ENCODE data around the gene DPM1.

DPM1 gene

DNA sequence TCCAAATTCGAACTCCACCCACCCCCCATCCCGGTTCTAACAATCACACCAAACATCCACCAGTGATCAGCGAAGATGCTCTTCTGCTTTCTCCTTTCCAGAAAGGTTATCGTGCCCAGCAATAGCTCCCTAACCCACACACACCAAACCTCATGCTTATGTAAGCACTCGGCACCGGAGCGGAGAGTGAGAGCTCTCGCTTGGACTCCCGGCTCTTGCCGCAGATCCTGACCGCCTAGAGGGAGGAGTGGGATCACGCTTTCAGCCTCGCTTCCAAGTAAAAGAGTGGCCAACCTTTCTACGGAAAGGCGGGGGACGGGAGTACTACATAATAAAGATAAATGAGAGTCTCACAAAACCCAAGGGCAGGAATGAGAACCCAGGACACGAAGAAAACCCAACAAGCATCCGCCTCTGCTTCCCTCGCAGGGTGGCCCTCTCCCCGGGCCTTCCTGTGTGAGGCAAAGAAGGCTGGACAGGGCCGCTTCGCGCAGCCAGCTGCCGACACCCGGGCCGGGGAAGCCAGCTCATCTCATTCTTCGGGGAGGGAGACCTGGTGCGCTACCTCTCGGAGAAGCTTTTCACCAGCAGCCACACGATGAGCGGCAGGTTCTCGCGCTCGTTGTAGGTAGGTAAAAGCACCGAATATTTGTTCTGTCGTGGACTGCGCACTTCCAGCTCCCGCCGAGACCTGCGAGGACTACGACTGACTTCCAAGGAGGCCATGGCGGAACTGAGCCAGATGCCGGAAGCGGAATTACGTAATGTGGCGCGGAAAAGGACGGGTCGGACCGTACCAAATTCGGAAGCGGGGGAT lies at the start of gene DPM1:
Gene DPM1, minus strand, starts transcription at position 735 of the 817 bp plus-strand sequence. Its CDS starts 9 bp downstream, at position 726.
- DNase-seq = peak; percentile 95

DNA sequence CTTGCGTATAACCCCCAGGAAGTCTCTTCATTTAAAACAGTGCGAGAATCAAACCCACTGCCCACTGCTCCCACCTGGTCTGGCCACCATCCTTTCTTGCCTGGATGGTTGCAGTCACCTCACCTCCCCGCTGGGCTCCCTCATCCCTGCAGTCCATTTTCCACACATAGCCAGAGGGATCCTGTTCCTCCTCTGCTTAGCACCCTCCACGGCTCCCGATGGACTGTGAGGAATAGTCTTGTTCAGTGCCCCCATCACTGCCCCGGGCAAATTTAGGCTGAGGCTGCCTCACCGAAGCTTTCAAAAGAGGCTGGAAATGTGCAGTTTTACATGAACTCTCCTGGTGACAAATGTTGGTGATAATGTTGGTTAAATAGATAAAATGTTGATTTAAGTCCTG lies 46.9 kb upstream of the DPM1 start:
- DNase-seq = no peak

DNA sequence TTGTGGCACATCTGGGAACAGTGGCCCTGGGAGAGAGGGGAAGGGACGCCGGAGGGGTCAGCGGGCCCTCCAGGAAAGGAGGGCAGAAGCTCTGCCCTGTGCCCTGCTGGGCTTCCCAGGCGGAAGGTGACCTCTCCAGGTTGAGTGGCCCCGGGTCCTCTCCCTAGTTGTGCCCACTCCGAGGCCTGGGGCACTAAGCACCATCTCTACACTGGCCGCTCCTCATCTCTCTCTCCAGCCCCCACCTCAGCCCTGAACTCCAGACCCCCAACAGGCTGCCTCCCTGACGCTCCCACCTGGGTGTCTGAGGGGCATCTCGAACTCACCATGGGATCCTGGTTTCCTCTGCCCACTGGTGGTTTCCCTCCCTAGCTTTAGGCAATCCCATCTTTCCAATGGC lies 46.4 kb upstream of the DPM1 start:
- DNase-seq = no peak

DNA sequence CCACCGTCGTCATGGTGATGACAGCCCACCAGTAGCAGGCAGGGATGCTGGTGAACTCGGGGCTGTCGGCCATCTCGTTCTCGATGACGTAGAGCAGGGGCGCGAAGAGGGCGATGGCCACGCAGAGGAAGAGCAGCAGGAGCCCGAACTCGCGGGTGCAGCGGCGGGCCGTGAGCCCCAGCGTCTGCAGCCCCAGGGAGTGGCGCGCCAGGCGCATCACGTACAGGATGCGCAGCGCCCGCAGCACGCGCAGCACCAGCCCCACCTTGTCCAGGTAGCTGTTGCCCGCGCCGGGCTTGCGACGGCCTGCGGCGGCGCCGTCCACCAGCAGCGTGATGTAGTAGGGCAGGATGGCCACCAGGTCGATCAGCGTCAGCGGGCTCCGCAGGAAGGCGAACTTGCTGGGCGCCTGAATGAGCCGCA lies 46.0 kb upstream of the DPM1 start:
- no peak for DNase-seq

DNA sequence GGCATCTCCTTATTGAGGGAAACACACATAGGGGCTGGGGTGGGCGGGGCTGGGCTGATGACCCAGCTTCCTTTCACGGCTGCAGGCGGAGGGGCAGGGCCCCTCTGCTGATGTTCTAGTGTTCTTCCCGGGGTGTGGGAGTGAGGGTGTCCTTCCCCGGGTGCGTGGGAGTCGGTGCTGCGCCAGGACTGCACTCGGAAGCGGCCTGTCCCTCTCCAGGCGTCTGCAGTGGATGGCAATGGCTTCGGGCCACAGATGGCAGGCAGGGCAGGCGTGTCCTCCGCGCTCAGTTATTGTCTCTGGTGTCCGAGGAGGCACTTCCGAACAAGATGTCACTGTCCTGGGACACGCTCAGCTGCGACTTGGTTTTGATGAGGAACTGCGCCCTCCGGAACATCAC lies 45.4 kb upstream of the DPM1 start:
- no peak for DNase-seq

DNA sequence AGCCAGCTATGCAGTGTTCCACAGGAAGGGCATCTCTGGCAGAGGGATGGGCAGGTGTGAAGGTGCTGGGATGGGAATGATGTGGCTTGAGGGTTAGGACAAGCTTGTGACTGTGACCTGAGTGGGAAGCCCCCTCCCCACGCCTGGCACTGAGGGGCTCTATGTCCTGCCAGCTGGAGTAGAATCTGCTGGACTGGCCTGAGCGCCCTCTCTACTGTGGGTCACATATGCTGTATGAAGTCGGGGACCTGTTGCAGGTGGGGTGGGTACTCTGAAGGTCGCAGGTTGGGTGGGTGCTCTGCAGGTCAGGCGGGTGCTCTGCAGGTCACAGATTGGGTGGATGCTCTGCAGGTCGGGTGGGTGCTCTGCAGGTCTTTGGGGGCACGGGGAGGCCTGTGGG lies 44.3 kb upstream of the DPM1 start:
- DNase-seq = no peak

DNA sequence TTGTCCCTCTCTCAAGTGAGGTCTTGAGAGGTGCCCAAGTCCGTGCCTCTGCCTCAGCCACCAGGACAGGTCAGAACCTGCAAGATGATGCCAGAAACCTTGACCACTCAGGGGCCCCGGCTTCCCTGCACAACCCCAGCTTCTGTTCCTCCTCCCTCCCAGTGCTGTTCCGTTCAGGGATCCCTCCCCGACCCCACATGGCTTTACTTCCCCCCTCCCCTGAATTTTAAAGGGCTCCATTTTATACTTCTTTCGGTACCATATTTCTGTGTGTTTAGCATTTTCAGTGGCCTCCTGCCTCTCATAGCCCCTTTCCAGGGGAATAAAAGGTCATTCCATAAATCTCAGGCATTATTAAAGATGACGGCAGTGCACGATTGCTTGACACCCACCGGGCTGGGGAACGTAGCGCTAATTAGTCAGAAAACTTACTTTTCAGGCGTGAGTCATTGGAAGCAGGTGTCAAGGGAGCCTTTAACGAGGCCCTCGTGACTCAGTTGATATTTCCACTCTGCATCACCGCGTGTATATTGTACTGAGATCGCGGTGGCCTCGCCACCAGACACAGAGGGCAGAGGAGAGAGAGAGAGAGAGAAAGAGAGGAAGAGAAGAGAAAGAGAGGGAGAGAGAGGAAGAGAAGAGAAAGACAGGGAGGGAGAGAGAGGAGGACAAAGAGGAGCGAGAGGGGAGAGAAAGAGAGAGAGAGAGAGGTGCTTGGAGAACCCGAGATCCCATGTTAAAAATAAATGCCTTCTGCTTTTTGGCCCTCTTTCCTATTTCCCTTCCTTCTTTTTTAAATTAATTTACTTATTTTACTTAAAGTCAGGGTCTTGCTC lies 43.3 kb upstream of the DPM1 start:
- DNase-seq = no peak

DNA sequence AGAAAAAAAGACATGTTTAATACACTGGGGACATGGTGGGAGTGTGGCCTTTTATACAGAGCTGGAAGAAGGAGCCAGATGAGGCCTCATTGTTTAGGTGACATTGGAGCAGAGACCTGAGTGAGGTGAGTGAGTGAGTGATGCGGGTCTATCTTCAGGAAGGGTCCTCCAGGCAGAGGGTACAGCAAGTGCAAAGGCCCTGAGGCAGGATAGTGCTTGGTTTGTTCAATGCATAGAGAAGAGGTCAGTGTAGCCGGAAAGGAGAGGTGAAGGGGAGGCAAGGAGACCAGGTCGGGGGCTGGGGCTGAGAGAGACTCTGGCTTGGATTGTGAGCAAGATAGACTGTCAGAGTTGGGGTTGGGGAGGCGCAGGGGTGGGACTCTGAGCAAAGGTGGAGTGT lies 41.0 kb upstream of the DPM1 start:
- no peak for DNase-seq

DNA sequence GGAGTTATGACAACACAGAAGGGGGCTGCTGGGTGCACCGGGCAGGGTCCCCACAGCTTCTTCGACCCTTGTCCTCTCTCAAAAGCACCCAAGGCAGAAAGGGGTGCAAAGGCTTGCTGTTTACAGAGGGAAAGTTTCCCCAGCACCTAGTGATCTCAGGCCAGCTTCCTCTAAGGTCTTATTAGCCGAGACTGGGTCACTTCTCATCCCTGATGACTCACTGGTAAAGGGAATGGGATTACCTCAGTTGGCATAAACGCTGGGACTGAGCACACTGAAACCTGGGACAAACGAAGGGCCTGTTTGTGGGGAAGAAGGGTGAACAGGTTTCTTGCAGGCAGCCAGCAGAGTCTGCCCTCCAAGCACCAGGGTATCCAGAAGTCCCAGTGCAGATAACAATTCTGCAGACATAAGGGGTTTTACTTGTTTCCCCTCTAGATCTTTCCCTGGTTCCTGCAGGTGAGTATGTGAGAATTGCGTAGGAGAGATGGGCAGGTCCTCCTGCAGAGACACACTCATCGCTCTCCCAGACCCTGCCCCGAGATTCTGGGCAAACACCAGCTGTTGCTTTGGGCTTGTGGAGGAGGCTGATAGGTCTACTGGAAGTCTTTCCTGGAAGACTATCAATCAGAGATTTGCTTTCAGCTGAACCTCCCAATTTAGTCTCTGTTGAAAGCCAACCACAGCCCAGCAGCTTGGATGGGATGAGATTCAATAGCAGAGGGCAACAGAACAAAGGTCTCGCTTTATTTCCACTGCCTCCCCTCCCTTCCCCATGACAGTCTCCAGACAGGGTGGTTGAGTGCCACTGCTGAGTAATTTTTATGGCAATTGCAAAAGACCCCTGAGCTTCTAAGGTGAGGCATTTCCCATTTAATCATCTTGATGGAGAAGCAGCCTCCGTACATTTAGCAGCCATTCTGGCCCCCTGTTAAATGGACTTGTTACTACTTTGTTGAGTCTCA lies 38.9 kb upstream of the DPM1 start:
- peak; percentile 10 for DNase-seq

DNA sequence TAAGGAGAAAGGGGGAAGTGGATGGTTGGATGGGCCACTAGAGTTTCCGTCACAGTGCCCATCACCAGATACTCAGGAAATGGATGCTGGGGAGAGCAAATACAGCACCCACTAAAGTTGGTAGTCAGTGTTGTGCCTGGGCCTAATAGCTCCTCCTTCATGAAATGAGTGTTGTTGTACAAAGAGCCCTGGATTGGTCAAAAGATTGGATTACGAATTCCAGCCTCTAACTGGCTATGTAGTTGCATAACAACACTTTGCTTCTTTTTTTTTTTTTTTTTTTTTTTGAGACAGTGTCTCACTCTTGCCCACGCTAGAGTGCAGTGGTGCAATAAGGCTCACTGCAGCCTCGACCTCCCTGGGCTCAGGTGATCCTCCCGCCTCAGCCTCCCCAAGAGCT lies 37.2 kb upstream of the DPM1 start:
- no peak for DNase-seq

DNA sequence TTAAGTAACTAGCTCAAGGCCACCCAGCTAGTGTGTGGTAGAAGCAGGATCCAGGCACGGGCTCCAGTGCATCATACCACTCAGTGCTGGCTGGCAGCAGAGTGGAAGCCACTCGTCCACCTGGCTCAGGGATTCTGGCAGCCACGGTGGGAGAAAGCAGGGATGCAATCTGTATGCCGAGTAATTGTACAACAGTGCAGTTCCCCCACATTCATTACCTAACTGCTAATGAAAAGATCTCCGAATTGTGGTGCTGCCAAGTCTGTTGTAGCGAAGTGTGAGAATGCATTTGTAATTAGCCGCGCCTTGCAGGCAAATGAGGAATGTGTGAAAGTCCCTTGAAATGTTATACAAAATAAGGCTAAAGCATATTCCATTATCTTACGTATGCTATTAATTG lies 35.5 kb upstream of the DPM1 start:
- DNase-seq = no peak

DNA sequence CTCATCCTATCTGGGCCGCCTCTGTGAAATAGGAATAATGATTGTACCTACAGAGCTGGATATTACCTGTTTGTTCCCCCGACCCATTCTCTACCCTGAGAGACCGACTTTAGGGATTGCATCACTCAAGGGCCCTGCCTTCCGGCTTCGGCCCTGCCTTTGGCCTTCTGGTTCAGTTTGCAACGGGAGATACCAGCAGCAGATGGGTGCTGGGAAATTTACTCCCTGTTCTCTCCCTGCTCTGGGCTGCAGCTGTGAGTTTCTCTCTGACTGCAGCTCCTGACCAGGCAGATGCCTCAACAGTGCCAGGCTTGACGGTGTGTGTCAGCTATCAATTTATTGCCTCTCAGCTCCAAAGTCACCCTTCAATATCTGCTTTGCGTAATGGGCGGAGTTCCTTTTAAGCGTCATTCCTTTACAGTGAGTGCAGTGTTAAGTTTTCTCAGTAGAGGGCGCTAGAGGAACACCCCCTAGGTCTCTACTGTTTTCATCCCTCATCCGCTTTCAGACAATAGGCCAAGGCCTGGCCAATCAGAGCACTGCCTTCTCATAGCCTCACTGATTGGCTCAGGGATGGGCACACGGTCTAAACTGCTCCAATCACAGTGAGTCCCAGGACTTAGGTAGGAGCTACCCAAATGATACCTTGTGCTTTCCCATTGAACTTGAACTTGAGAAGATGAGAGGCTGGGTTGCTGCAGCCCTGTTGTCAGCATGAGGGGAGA lies 34.6 kb upstream of the DPM1 start:
- peak; percentile 7 for DNase-seq

DNA sequence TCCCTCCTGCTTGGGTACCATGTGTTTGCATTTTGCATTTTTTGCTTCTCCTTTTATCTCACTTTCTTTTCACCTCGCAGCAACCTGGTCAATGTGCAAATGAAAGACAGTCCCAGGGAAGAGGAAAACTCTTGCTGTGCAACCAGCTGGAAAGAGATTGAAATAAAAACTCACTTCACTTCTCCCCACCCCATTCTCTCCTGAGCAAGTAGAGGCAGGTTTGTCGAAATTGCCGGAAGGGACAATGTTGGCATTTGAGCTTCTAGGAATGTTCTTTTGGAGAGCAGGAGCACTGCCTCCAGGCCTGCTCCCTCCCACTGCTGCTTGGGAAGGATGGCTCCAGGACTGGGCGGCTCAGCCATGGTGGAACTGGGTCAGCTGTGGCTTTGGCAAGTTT lies 34.0 kb upstream of the DPM1 start:
- no peak for DNase-seq

DNA sequence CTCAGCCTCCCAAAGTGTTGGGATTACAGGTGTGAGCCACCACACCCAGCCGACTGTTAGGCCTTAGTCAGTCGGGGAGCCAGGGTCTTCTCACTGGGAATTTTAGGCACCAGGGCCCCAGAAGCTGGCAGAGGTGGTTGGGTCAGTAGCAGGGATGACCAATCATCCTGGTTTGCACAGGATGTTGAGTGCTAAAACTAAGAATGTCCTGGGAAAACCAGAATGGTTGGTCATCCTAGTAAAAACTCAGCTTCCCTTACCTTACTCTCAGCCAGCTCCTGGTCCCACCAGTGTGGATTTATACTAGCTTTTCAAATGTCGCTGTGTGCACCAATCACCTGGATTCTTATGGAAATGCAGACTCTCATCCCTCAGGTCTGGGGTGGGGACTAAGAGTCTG lies 32.7 kb upstream of the DPM1 start:
- no peak for DNase-seq

DNA sequence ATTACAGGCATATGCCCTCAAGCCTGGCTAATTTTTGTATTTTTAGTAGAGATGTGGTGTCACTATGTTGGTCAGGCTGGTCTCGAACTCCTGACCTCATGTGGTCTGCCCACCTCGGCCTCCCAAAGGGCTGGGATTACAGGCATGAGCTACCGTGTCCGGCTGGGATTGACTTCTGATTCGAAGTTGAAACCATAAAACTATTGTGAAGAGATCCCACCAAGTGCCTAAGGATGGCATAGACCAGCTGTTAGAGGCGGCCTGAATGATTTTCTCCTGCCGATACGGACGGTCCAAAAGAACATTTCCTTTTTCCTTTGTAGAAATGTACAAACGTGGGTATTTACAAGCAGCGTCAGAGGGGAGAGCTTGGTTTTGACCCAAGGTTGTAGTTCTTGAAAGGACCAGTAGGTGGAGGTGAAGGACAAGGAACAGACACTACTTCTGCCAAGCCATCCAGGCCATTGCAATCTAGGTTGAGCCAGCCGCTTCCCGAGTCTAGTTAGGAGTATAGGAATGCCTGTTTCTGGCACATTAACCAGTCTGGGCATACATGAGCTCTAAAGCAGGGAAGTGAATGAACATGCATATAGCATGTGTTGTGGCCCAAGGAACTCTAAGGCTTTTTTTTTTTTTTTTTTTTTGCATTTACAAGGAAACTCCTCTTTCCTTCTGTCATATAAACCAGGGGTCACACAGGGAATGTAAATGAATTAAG lies 29.3 kb upstream of the DPM1 start:
- peak; percentile 51 for DNase-seq

DNA sequence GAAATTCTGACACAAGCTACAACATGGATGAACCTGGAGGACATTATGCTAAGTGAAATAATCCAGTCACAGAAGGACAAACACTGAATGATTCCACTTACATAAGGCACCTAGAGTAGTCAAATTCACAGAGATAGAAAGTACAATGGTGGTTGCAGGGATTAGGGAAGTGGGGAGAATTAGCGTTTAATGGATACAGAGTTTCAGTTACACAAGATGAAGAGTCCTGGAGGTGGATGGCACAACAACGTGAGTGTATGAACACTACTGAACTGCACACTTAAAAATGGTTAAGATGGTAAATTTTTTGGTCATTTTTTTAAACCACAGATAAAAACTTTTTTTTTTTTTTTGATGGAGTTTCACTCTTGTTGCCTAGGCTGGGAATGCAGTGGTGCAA lies 25.0 kb upstream of the DPM1 start:
- no peak for DNase-seq

DNA sequence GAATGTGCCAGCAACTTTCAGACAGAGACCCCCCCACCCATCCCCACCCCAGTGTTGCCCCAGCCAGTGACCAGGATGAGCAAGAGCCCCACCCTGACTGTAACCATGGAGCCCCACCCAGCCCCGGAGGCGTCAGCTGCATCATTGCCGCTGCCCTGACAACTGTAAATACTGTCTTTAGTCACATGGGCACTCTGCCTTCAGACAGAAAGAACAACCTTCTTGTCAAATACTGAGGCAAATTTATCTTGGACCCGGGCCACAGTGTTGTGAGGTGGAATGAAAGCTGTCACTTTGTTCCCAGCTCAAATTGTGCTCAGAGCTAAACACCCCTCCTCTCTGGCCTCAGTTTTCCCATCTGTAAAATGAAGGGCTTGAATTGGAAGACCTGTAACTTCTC lies 24.0 kb upstream of the DPM1 start:
- DNase-seq = no peak

DNA sequence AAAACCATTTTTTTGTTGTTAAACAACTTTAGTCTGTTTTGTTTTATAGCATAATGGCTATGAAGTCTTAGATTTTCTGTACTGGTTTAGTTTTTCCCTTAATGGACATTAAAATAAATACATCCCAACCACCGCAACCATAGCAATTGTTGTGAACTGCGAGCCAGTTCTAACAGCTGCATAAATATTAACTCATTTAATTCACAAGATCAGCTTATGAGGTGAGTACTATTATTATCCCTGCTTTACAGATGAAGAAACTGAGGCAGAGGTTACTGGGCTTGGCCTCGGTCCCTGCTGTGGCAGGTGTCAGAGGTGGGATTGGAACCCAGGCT lies 23.3 kb upstream of the DPM1 start:
- DNase-seq = no peak

DNA sequence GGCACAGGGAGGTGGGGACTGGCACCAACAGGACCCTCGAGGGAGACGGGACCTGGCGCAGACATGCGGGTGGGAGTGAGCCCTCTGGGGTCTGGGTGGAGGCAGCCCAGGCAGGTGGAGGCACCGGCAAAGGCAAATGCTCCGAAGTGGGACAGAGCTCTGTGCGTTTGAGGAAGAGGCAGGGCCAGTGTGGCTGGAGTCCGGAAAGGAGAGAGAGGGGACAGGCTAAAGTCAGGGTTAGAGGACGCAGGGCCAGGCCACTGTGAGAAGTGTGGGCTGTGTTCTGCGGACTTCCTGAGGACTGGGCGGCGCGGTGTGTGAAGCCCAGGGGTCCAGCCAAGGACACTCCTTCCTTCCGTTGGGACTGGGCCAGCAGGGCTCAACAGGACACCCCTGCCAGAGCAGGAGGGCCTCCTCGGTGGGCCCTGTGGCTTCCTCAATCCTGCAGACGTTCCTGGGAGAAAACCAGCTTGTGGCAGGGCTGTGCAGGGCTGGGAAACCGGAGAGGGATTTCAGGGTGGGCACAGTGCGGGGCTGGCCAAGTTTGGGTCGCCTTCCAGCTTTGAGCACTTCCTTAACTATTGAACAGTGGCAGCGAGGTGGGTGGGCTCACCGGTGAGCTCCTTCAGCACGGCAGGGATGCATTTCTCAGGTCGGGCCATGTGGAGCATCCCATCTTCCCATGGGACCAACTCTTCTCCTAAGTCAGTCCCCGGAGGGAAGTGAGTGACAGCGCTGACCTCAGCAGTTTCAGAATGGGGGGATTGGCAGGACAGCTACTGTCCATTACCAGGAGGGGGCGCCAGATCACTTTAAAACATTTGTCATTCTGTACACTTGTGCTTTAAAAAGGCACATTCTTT lies 22.8 kb upstream of the DPM1 start:
- DNase-seq = no peak

DNA sequence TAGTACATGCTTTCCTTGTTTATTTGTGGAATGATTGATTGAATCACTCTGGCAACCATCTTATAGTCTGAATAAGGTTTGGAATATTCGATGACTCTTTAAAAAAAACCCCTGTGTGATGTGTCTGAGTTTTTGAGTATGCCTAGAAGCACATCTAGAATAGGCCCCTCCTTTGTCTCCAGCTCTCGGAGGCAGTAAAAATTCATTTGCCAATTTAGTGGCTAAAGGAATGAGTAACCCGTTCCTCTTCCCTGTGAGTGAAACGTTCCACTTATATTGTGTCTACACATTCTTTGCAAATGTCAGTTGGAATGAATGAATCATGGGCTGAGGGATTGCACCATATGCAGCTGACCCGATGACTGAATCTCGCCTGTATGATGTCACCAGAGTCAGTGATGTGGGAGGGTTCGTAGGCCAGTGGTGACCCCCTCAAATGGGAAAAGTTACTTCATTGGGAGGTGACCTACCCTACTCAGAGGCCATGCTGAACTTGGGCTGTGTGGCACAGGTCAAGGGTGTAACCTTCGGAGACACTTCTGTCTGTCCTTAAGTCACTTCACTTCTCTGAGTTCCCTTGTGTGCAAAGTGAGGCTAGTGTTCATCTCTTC lies 21.8 kb upstream of the DPM1 start:
- no peak for DNase-seq
